Neural cell (in vitro differentiated cells): ENCODE data around the gene SBNO1. TPM values are rescaled to one million over a fixed set of nuclear protein-coding genes. Genes with fewer than 3 reads are reported as not detected.

ENCODE experiments used
- H2AFZ ChIP-seq: fragments of 200-600, 300-800 bp; sonication (generic), shearing (Covaris generic); 2 replicates; pipeline ENCODE4 v1.6.0; 2014; ENCODE audit warnings: low read depth, mild to moderate bottlenecking, antibody characterized with exemption, low read length, moderate library complexity
- H3F3A ChIP-seq: fragments of 200-600 bp; shearing (Covaris generic); 2 replicates; pipeline ENCODE4 v1.6.1; 2016; ENCODE audit warnings: mild to moderate bottlenecking, moderate library complexity, mixed read lengths, antibody characterized with exemption, low read length; ENCODE audit not compliant: insufficient read depth, poor library complexity, severe bottlenecking
- H3K27ac ChIP-seq: fragments of 200-600, 300-800 bp; sonication (generic), shearing (Covaris generic); 2 replicates; pipeline ENCODE4 v1.5.1; 2014; ENCODE audit warnings: mild to moderate bottlenecking, low read length, moderate library complexity
- H3K27me3 ChIP-seq: fragments of 300-800, 200-600 bp; sonication (generic), shearing (Covaris generic); 2 replicates; pipeline ENCODE4 v1.6.0; 2014; ENCODE audit warnings: mild to moderate bottlenecking, low read depth, low read length, moderate library complexity; ENCODE audit not compliant: insufficient read depth
- H3K36me3 ChIP-seq: fragments of 300-800, 200-600 bp; sonication (generic), shearing (Covaris generic); 2 replicates; pipeline ENCODE4 v1.5.1; 2014; ENCODE audit warnings: mild to moderate bottlenecking, antibody characterized with exemption, low read length, moderate library complexity; ENCODE audit not compliant: insufficient read depth
- H3K4me2 ChIP-seq: fragments of 300-800, 200-600 bp; sonication (generic), shearing (Covaris generic); 2 replicates; pipeline ENCODE4 v1.6.0; 2014; ENCODE audit warnings: mild to moderate bottlenecking, low read length
- H3K4me3 ChIP-seq: fragments of 300-800, 200-600 bp; sonication (generic), shearing (Covaris generic); 2 replicates; pipeline ENCODE4 v1.5.1; 2014; ENCODE audit warnings: mild to moderate bottlenecking, low read length, moderate library complexity
- H3K79me2 ChIP-seq: fragments of 200-600 bp; shearing (Covaris generic); replicated peaks from 2 replicates; pipeline ENCODE4 v1.6.0; 2014; ENCODE audit warnings: mild to moderate bottlenecking, low read length, moderate library complexity; ENCODE audit not compliant: insufficient read depth
- H3K9ac ChIP-seq: fragments of 300-800, 200-600 bp; sonication (generic), shearing (Covaris generic); 2 replicates; pipeline ENCODE4 v1.6.1; 2016; ENCODE audit warnings: mild to moderate bottlenecking, low read length, mixed read lengths
- H3K9me2 ChIP-seq: fragments of 200-600 bp; shearing (Covaris generic); 2 replicates; pipeline ENCODE4 v1.6.1; 2016; ENCODE audit warnings: mild to moderate bottlenecking, low read length, mixed read lengths; ENCODE audit not compliant: insufficient read depth
- H3K9me3 ChIP-seq: fragments of 200-600, 300-800 bp; sonication (generic), shearing (Covaris generic); 2 replicates; pipeline ENCODE4 v1.6.1; 2016; ENCODE audit warnings: mild to moderate bottlenecking, mixed run types, low read length, moderate library complexity, mixed read lengths
- H4K20me1 ChIP-seq: fragments of 200-600 bp; shearing (Covaris generic); 2 replicates; pipeline ENCODE4 v1.6.1; 2016; ENCODE audit warnings: mild to moderate bottlenecking, mixed run types; ENCODE audit not compliant: insufficient read depth
- EP300 ChIP-seq: fragments of 450-650 bp; conservative IDR thresholded peaks from 2 replicates; pipeline ENCODE4 v1.6.1; 2014; ENCODE audit warnings: antibody characterized with exemption, mild to moderate bottlenecking, moderate library complexity; ENCODE audit not compliant: poor library complexity, severe bottlenecking
- EZH2 ChIP-seq: fragments of 200-600, 300-800 bp; shearing (Covaris generic), sonication (generic); IDR thresholded peaks from 2 replicates; pipeline ENCODE4 v1.6.1; 2014; ENCODE audit warnings: antibody characterized with exemption, low read length, borderline replicate concordance, mild to moderate bottlenecking; ENCODE audit not compliant: insufficient read depth, poor library complexity, severe bottlenecking
- MXI1 ChIP-seq: fragments of 450-650 bp; conservative IDR thresholded peaks from 2 replicates; pipeline ENCODE4 v1.6.1; 2014; ENCODE audit warnings: antibody characterized with exemption, mild to moderate bottlenecking; ENCODE audit not compliant: poor library complexity, severe bottlenecking
- POLR2AphosphoS5 ChIP-seq: IDR thresholded peaks from 2 replicates; pipeline ENCODE4 v1.6.1; 2012
- RAD21 ChIP-seq: fragments of 450-650 bp; conservative IDR thresholded peaks from 2 replicates; pipeline ENCODE4 v1.6.1; 2014; ENCODE audit warnings: antibody characterized with exemption, mild to moderate bottlenecking, moderate library complexity
- SMC3 ChIP-seq: fragments of 450-650 bp; conservative IDR thresholded peaks from 2 replicates; pipeline ENCODE4 v1.6.1; 2014; ENCODE audit warnings: antibody characterized with exemption, mild to moderate bottlenecking, moderate library complexity; ENCODE audit not compliant: poor library complexity
- TAF1 ChIP-seq: IDR thresholded peaks from 2 replicates; pipeline ENCODE4 v1.6.1; 2012; ENCODE audit warnings: low read depth
- polyA plus RNA-seq: library from polyadenylated mRNA; depleted of rRNA; stranded (reverse); fragments of >200 nt; gene quantifications from 2 replicates; pipeline ENCODE4 v1.2.3, GENCODE V29; 2014
- TF ChIP-seq, protein P1 (sequence below): IDR thresholded peaks from 2 replicates; pipeline ENCODE4 v1.6.1; 2012; ENCODE audit warnings: borderline replicate concordance
- TF ChIP-seq, protein P2 (sequence below): fragments of 450-650 bp; IDR thresholded peaks from 2 replicates; pipeline ENCODE4 v1.5.1; 2014; ENCODE audit warnings: antibody characterized with exemption, mild to moderate bottlenecking, moderate library complexity; ENCODE audit not compliant: poor library complexity, severe bottlenecking

The SBNO1 gene
- polyA plus RNA-seq, 1 donor from 2014 or later = 17.9 TPM

DNA sequence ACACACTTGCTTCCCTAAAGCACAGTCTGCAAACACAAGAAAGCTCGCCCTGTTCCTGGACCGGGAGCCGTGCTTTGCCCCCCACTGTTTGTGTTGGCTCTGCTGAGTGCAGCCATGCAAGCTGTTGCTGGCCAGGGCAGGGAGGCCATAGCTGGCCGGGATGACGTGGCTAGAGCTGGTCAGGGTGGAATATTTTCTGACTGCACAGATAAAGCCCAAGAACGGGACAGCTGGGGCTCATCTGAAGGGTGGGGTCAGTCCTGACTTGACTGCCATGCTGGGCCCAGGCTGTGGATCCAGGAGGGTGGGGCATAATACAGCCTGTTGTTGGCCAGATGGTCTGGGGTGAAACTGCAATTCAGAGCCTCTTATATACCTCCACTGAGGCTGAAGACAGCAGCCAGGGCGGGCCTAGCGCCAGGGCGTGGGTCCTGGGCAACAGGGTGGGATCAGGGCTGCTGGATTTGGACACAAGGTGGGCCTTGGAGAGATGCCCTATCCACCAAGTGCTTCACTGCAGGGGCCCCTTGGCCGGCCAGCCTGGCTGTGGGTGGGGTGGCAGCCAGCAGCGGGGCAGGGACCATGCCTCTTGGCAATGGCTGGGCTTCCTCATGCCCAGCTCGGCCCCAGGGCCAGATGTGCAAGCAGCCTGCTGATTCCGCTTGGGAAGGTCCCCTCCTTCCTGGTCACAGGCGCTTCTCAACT is 34.1 kb upstream of the SBNO1 start:
- TF ChIP-seq TAF1 (no peak), POLR2AphosphoS5 (no peak), EP300 (no peak), EZH2 (no peak)
- no peaks in the 10 kb centered on the region for H4K20me1 ChIP-seq
- no peak overlapping the region for H2AFZ ChIP-seq
- no peak overlapping the region for H3K4me2 ChIP-seq
- H3K79me2 ChIP-seq = no peaks in the 10 kb centered on the region
- no peaks in the 10 kb centered on the region for H3F3A ChIP-seq
- H3K4me3 ChIP-seq = no peak overlapping the region
- no peak overlapping the region for H3K27ac ChIP-seq
- no peak overlapping the region for H3K9ac ChIP-seq
- no peaks in the 10 kb centered on the region for H3K9me3 ChIP-seq
- H3K36me3 ChIP-seq = peaks cover 9% of the 10 kb centered on the region
- H3K27me3 ChIP-seq = no peaks in the 10 kb centered on the region
- H3K9me2 ChIP-seq = no peaks in the 10 kb centered on the region

DNA sequence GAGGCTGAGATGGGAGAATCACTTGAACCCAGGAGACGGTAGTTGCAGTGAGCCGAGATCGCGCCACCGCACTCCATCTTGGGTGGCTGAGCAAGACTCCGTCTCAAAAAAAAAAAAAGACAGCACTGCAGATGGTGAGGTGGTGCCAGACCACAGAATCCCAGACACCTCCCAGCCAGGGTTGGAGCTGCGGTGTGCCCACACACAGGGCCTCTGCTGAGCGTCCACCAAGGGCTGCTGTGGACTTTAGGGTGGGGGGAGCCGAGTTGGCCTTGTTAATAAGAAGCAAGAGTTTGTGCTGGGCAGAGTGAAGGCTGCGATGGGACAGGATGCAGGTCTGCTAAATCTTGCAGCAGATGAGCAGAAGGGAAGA is 33.5 kb upstream of the SBNO1 start:
- Histone ChIP-seq H3K27me3 (no peaks in the 10 kb centered on the region), H2AFZ (no peak overlapping the region), H3K79me2 (no peaks in the 10 kb centered on the region), H3K36me3 (peaks cover 9% of the 10 kb centered on the region), H4K20me1 (no peaks in the 10 kb centered on the region), H3K9me3 (no peaks in the 10 kb centered on the region), H3K4me3 (no peak overlapping the region), H3K27ac (no peak overlapping the region), H3K9me2 (no peaks in the 10 kb centered on the region), H3K9ac (no peak overlapping the region), H3F3A (no peaks in the 10 kb centered on the region), H3K4me2 (no peak overlapping the region)
- TF ChIP-seq EZH2 = no peak

DNA sequence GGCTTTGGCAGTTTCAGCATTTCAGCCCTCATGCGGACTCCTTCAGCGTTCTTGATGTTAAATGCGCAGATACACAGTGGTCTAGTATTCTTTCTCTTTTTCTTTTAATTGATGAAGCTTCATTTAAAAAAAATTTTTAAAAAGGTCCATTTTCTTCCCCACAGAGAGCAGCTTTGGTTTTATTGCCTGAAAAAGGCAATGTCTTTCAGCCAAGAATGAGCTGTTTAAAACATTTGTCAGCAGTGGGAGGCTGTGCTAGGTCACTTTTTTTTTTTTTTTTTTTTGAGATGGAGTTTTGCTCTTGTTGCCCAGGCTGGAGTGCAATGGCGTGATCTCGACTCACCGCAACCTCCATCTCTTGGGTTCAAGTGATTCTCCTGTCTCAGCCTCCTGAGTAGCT is 32.8 kb upstream of the SBNO1 start:
- Histone ChIP-seq H3F3A (no peaks in the 10 kb centered on the region), H3K36me3 (peaks cover 9% of the 10 kb centered on the region), H3K79me2 (no peaks in the 10 kb centered on the region), H3K4me2 (no peak overlapping the region), H3K9me3 (no peaks in the 10 kb centered on the region), H2AFZ (no peak overlapping the region), H3K27me3 (no peaks in the 10 kb centered on the region), H3K9ac (no peak overlapping the region), H4K20me1 (no peaks in the 10 kb centered on the region), H3K9me2 (no peaks in the 10 kb centered on the region), H3K27ac (no peak overlapping the region), H3K4me3 (no peak overlapping the region)
- no peak for TF ChIP-seq TAF1
- no peak for TF ChIP-seq POLR2AphosphoS5
- TF ChIP-seq, protein P1, sequence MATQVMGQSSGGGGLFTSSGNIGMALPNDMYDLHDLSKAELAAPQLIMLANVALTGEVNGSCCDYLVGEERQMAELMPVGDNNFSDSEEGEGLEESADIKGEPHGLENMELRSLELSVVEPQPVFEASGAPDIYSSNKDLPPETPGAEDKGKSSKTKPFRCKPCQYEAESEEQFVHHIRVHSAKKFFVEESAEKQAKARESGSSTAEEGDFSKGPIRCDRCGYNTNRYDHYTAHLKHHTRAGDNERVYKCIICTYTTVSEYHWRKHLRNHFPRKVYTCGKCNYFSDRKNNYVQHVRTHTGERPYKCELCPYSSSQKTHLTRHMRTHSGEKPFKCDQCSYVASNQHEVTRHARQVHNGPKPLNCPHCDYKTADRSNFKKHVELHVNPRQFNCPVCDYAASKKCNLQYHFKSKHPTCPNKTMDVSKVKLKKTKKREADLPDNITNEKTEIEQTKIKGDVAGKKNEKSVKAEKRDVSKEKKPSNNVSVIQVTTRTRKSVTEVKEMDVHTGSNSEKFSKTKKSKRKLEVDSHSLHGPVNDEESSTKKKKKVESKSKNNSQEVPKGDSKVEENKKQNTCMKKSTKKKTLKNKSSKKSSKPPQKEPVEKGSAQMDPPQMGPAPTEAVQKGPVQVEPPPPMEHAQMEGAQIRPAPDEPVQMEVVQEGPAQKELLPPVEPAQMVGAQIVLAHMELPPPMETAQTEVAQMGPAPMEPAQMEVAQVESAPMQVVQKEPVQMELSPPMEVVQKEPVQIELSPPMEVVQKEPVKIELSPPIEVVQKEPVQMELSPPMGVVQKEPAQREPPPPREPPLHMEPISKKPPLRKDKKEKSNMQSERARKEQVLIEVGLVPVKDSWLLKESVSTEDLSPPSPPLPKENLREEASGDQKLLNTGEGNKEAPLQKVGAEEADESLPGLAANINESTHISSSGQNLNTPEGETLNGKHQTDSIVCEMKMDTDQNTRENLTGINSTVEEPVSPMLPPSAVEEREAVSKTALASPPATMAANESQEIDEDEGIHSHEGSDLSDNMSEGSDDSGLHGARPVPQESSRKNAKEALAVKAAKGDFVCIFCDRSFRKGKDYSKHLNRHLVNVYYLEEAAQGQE = no peak
- no peak for TF ChIP-seq SMC3
- no peak for TF ChIP-seq EZH2
- TF ChIP-seq RAD21 = no peak
- no peak for TF ChIP-seq EP300
- TF ChIP-seq, protein P2, sequence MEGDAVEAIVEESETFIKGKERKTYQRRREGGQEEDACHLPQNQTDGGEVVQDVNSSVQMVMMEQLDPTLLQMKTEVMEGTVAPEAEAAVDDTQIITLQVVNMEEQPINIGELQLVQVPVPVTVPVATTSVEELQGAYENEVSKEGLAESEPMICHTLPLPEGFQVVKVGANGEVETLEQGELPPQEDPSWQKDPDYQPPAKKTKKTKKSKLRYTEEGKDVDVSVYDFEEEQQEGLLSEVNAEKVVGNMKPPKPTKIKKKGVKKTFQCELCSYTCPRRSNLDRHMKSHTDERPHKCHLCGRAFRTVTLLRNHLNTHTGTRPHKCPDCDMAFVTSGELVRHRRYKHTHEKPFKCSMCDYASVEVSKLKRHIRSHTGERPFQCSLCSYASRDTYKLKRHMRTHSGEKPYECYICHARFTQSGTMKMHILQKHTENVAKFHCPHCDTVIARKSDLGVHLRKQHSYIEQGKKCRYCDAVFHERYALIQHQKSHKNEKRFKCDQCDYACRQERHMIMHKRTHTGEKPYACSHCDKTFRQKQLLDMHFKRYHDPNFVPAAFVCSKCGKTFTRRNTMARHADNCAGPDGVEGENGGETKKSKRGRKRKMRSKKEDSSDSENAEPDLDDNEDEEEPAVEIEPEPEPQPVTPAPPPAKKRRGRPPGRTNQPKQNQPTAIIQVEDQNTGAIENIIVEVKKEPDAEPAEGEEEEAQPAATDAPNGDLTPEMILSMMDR = no peak
- no peak for TF ChIP-seq MXI1
